ENCODE results near the gene CSRNP3. TPM values are rescaled to one million over a fixed set of nuclear protein-coding genes. Genes with fewer than 3 reads are reported as not detected.

CSRNP3 gene
- total and polyA plus RNA-seq, 4 donors = 0.18 to 2.2 (median 2.0) TPM

DNA sequence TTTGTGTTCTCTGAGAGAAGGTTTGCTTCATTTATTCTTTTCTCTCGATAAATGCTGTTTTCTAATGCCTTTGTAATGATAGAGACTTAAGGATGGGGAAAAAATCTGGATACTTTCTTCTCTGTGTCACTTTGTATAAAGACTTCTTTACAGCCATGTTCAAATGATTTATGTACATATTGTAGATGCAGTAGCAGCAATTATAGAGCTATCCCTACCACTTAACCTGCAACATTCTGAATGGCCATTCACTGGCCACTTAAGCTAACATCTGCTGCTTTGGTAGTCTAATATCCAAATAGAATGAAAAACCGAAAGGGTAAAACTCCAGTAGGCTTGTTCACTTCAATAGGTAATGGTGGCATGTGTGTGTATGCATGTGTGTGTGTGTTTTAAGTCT lies 97.8 kb downstream of the CSRNP3 start:
- H3K4me3 ChIP-seq (ENCODE audit: low read depth in 1 of 3, low read length in 3 of 3) = no peak overlapping the region
- no peaks in the 10 kb centered on the region for H3K36me3 ChIP-seq (ENCODE audit: control insufficient read depth in 4 of 4, insufficient read depth in 3 of 4, low read depth in 1 of 4, low read length in 3 of 4)
- no peak for TF ChIP-seq FOXA1 (IDR thresholded peaks at IDR 0.05)
- no peak for TF ChIP-seq YY1 (IDR thresholded peaks at IDR 0.05)
- TF ChIP-seq RXRA (IDR thresholded peaks at IDR 0.05) = no peak
- no peak for TF ChIP-seq SP1 (IDR thresholded peaks at IDR 0.05)
- no peak for TF ChIP-seq HNF4G (IDR thresholded peaks at IDR 0.05)
- TF ChIP-seq, protein P1, sequence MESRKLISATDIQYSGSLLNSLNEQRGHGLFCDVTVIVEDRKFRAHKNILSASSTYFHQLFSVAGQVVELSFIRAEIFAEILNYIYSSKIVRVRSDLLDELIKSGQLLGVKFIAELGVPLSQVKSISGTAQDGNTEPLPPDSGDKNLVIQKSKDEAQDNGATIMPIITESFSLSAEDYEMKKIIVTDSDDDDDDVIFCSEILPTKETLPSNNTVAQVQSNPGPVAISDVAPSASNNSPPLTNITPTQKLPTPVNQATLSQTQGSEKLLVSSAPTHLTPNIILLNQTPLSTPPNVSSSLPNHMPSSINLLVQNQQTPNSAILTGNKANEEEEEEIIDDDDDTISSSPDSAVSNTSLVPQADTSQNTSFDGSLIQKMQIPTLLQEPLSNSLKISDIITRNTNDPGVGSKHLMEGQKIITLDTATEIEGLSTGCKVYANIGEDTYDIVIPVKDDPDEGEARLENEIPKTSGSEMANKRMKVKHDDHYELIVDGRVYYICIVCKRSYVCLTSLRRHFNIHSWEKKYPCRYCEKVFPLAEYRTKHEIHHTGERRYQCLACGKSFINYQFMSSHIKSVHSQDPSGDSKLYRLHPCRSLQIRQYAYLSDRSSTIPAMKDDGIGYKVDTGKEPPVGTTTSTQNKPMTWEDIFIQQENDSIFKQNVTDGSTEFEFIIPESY (IDR thresholded peaks at IDR 0.05) = no peak
- TF ChIP-seq, protein P2, sequence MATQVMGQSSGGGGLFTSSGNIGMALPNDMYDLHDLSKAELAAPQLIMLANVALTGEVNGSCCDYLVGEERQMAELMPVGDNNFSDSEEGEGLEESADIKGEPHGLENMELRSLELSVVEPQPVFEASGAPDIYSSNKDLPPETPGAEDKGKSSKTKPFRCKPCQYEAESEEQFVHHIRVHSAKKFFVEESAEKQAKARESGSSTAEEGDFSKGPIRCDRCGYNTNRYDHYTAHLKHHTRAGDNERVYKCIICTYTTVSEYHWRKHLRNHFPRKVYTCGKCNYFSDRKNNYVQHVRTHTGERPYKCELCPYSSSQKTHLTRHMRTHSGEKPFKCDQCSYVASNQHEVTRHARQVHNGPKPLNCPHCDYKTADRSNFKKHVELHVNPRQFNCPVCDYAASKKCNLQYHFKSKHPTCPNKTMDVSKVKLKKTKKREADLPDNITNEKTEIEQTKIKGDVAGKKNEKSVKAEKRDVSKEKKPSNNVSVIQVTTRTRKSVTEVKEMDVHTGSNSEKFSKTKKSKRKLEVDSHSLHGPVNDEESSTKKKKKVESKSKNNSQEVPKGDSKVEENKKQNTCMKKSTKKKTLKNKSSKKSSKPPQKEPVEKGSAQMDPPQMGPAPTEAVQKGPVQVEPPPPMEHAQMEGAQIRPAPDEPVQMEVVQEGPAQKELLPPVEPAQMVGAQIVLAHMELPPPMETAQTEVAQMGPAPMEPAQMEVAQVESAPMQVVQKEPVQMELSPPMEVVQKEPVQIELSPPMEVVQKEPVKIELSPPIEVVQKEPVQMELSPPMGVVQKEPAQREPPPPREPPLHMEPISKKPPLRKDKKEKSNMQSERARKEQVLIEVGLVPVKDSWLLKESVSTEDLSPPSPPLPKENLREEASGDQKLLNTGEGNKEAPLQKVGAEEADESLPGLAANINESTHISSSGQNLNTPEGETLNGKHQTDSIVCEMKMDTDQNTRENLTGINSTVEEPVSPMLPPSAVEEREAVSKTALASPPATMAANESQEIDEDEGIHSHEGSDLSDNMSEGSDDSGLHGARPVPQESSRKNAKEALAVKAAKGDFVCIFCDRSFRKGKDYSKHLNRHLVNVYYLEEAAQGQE (IDR thresholded peaks at IDR 0.05) = no peak
- TF ChIP-seq, protein P3, sequence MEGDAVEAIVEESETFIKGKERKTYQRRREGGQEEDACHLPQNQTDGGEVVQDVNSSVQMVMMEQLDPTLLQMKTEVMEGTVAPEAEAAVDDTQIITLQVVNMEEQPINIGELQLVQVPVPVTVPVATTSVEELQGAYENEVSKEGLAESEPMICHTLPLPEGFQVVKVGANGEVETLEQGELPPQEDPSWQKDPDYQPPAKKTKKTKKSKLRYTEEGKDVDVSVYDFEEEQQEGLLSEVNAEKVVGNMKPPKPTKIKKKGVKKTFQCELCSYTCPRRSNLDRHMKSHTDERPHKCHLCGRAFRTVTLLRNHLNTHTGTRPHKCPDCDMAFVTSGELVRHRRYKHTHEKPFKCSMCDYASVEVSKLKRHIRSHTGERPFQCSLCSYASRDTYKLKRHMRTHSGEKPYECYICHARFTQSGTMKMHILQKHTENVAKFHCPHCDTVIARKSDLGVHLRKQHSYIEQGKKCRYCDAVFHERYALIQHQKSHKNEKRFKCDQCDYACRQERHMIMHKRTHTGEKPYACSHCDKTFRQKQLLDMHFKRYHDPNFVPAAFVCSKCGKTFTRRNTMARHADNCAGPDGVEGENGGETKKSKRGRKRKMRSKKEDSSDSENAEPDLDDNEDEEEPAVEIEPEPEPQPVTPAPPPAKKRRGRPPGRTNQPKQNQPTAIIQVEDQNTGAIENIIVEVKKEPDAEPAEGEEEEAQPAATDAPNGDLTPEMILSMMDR (IDR thresholded peaks at IDR 0.05; ENCODE audit: low read depth, low read length, missing input control) = no peak
- no peak for TF ChIP-seq EGR1 (IDR thresholded peaks at IDR 0.05; ENCODE audit: low read depth in 2 of 2)
- TF ChIP-seq RAD21 (IDR thresholded peaks at IDR 0.05) = no peak
- no peak for TF ChIP-seq NR2F2 (IDR thresholded peaks at IDR 0.05)
- TF ChIP-seq FOXA2 (IDR thresholded peaks at IDR 0.05) = no peak
- TF ChIP-seq, protein P4, sequence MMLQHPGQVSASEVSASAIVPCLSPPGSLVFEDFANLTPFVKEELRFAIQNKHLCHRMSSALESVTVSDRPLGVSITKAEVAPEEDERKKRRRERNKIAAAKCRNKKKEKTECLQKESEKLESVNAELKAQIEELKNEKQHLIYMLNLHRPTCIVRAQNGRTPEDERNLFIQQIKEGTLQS (IDR thresholded peaks at IDR 0.05) = no peak
- no peak for TF ChIP-seq GABPA (IDR thresholded peaks at IDR 0.05 in 1 of 2, conservative IDR thresholded peaks at IDR 0.05 in 1 of 2)
- no peak for TF ChIP-seq HNF4A (conservative IDR thresholded peaks at IDR 0.05)
- TF ChIP-seq, protein P5, sequence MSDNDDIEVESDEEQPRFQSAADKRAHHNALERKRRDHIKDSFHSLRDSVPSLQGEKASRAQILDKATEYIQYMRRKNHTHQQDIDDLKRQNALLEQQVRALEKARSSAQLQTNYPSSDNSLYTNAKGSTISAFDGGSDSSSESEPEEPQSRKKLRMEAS (IDR thresholded peaks at IDR 0.05) = no peak
- no peak for TF ChIP-seq TAF1 (conservative IDR thresholded peaks at IDR 0.05)
- no peak for TF ChIP-seq JUND (IDR thresholded peaks at IDR 0.05)
- 87% methylated on average over 2 of the region's 2 CpGs for WGBS
- no peaks in the 10 kb centered on the region for H3K9me3 ChIP-seq (ENCODE audit: control insufficient read depth in 4 of 4, low read length in 3 of 4)
- no peak overlapping the region for H3K27ac ChIP-seq (ENCODE audit: low read depth in 1 of 2, low read length in 2 of 2)
- H3K4me1 ChIP-seq (ENCODE audit: control insufficient read depth in 4 of 4, insufficient read depth in 4 of 4, low read length in 3 of 4) = no peaks in the 10 kb centered on the region
- no peak overlapping the region for H3K9ac ChIP-seq (ENCODE audit: low read depth in 1 of 2, low read length in 2 of 2)
- DNase-seq (ENCODE audit: low spot score) = no peak
- no peaks in the 10 kb centered on the region for H3K27me3 ChIP-seq (ENCODE audit: control insufficient read depth in 4 of 4, insufficient read depth in 4 of 4, low read length in 3 of 4)

Data from liver (tissue), 9 donors.